H1 (cell line): ENCODE measurements around the gene CCDC178. TPM values are rescaled to one million over a fixed set of nuclear protein-coding genes. Genes with fewer than 3 reads are reported as not detected.
A peak's percentile ranks its signal among the peaks of the same experiment; 100 is the strongest.

Source experiments
- CTCF ChIA-PET: fragments of 300-600 bp; sonication (Branson Sonifier 250); formaldehyde crosslinking; loops from one replicate; lab custom pipeline; 2021; ENCODE audit not compliant: partially characterized antibody; lab: Charles Lee
- POLR2A ChIA-PET: fragments of 300-600 bp; sonication (Branson Sonifier 250); formaldehyde crosslinking; loops from one replicate; lab custom pipeline; 2021; ENCODE audit warnings: inconsistent platforms; ENCODE audit not compliant: partially characterized antibody; lab: Charles Lee
- DNase-seq, 2 experiments: peaks; one replicate each; pipeline versions ENCODE4 v3.0.0 to v3.0.0-alpha.2; 2010 to 2022; ENCODE audit warnings: low spot score in 2 of 2, low read depth in 1 of 2, mixed read lengths in 1 of 2
- FAIRE-seq: peaks from 2 replicates; lab custom pipeline; 2011; peaks lifted over from hg19 to GRCh38; lab: Jason Lieb, UNC
- H2AFZ ChIP-seq: 2 replicates; pipeline ENCODE4 v1.8.1; 2012; ENCODE audit warnings: low read length, inconsistent platforms
- H2AK5ac ChIP-seq: 2 replicates; pipeline ENCODE4 v1.6.1; 2013; ENCODE audit warnings: low read depth, low read length
- H2BK120ac ChIP-seq: replicated peaks from 2 replicates; pipeline ENCODE3; 2013; ENCODE audit warnings: low read depth, low read length, inconsistent platforms
- H2BK12ac ChIP-seq: 2 replicates; pipeline ENCODE4 v1.6.1; 2013; ENCODE audit warnings: low read depth, low read length
- H2BK15ac ChIP-seq: 2 replicates; pipeline ENCODE4 v1.6.1; 2013; ENCODE audit warnings: low read length
- H2BK20ac ChIP-seq: 2 replicates; pipeline ENCODE4 v1.6.1; 2013; ENCODE audit warnings: low read length
- H2BK5ac ChIP-seq: 2 replicates; pipeline ENCODE4 v1.6.1; 2013; ENCODE audit warnings: low read depth, low read length
- H3K14ac ChIP-seq: 2 replicates; pipeline ENCODE4 v1.6.1; 2013; ENCODE audit warnings: inconsistent platforms; ENCODE audit not compliant: insufficient read length
- H3K18ac ChIP-seq: 2 replicates; pipeline ENCODE4 v1.6.1; 2013; ENCODE audit warnings: low read length; ENCODE audit errors: extremely low read depth
- H3K23ac ChIP-seq: 2 replicates; pipeline ENCODE4 v1.6.1; 2013; ENCODE audit warnings: inconsistent platforms; ENCODE audit not compliant: insufficient read length
- H3K23me2 ChIP-seq: 2 replicates; pipeline ENCODE4 v1.6.1; 2013; ENCODE audit warnings: low read depth, low read length
- H3K27ac ChIP-seq: 2 replicates; pipeline ENCODE4 v1.6.1; 2011; ENCODE audit warnings: low read depth, low read length, inconsistent platforms
- H3K27me3 ChIP-seq, 4 experiments: replicated peaks in 1 of 4; 1 replicate in 1 of 4; 2 replicates in 3 of 4; pipeline versions ENCODE4 v1.6.1 to v1.8.1; 2011 to 2013; ENCODE audit warnings: low read length in 3 of 4, mild to moderate bottlenecking in 3 of 4, inconsistent platforms in 2 of 4, mixed read lengths in 2 of 4, moderate library complexity in 1 of 4; ENCODE audit not compliant: control insufficient read depth in 3 of 4, insufficient read depth in 3 of 4; ENCODE audit errors: extremely low read depth in 1 of 4
- H3K36me3 ChIP-seq, 4 experiments: 2 replicates each; pipeline versions ENCODE4 v1.6.1 to v1.8.1; 2011 to 2013; ENCODE audit warnings: mild to moderate bottlenecking in 4 of 4, low read length in 3 of 4, moderate library complexity in 2 of 4, control low read depth in 1 of 4, inconsistent platforms in 1 of 4; ENCODE audit not compliant: insufficient read depth in 4 of 4, control insufficient read depth in 2 of 4
- H3K4ac ChIP-seq: replicated peaks from 2 replicates; pipeline ENCODE3; 2013; ENCODE audit warnings: low read length, low read depth, mixed read lengths, inconsistent platforms; ENCODE audit not compliant: insufficient read length
- H3K4me1 ChIP-seq, 4 experiments: replicated peaks in 1 of 4; 1 replicate in 1 of 4; 2 replicates in 3 of 4; pipeline versions ENCODE4 v1.6.1 to v1.8.1; 2011 to 2013; ENCODE audit warnings: low read length in 3 of 4, inconsistent platforms in 2 of 4, mixed read lengths in 1 of 4; ENCODE audit not compliant: insufficient read depth in 4 of 4, control insufficient read depth in 3 of 4
- H3K4me2 ChIP-seq, 2 experiments: 2 replicates each; pipeline versions ENCODE4 v1.6.1 to v1.8.1; 2011 to 2013; ENCODE audit warnings: low read depth in 2 of 2, low read length in 2 of 2, control low read depth in 1 of 2, inconsistent platforms in 1 of 2, mild to moderate bottlenecking in 1 of 2; ENCODE audit not compliant: insufficient read depth in 1 of 2
- H3K4me3 ChIP-seq, 4 experiments: fragments of 200-600, 300-600 bp in 1 of 4; sonication (generic), shearing (Covaris generic), sonication (Bioruptor Twin) in 1 of 4; 2 replicates each; pipeline versions ENCODE4 v1.5.1 to v1.8.1; 2011 to 2016; ENCODE audit warnings: low read length in 4 of 4, low read depth in 3 of 4, control low read depth in 2 of 4, inconsistent platforms in 2 of 4, mild to moderate bottlenecking in 2 of 4, mixed read lengths in 1 of 4, moderate library complexity in 1 of 4; ENCODE audit not compliant: insufficient read depth in 2 of 4; ENCODE audit errors: extremely low read depth in 1 of 4
- H3K56ac ChIP-seq: replicated peaks from 2 replicates; pipeline ENCODE3; 2013; ENCODE audit warnings: low read depth, mild to moderate bottlenecking, mixed read lengths, low read length, inconsistent platforms; ENCODE audit not compliant: insufficient read length
- H3K79me1 ChIP-seq: 2 replicates; pipeline ENCODE4 v1.6.1; 2013; ENCODE audit warnings: low read depth, low read length, control low read depth
- H3K79me2 ChIP-seq, 2 experiments: 2 replicates each; pipeline versions ENCODE4 v1.6.1 to v1.8.1; 2012 to 2013; ENCODE audit warnings: low read length in 2 of 2, mild to moderate bottlenecking in 2 of 2, inconsistent platforms in 1 of 2; ENCODE audit not compliant: insufficient read depth in 2 of 2, control insufficient read depth in 1 of 2
- H3K9ac ChIP-seq, 4 experiments: replicated peaks in 1 of 4; 1 replicate in 1 of 4; 2 replicates in 3 of 4; pipeline versions ENCODE4 v1.6.1 to v1.8.1; 2011 to 2013; ENCODE audit warnings: low read depth in 3 of 4, low read length in 3 of 4, control low read depth in 2 of 4, mild to moderate bottlenecking in 2 of 4, moderate library complexity in 2 of 4, inconsistent platforms in 1 of 4; ENCODE audit errors: extremely low read depth in 1 of 4
- H3K9me3 ChIP-seq, 2 experiments: 2 replicates each; pipeline versions ENCODE4 v1.6.1 to v1.8.1; 2012 to 2013; ENCODE audit warnings: mild to moderate bottlenecking in 2 of 2, moderate library complexity in 2 of 2, control low read depth in 1 of 2, inconsistent platforms in 1 of 2, low read depth in 1 of 2, low read length in 1 of 2, mixed read lengths in 1 of 2; ENCODE audit not compliant: insufficient read depth in 2 of 2
- H4K20me1 ChIP-seq, 2 experiments: replicated peaks in 1 of 2; 2 replicates each; pipeline versions ENCODE3 to v1.8.1; 2011 to 2013; ENCODE audit warnings: inconsistent platforms in 2 of 2, low read length in 2 of 2, mild to moderate bottlenecking in 1 of 2; ENCODE audit not compliant: insufficient read depth in 2 of 2, control insufficient read depth in 1 of 2
- H4K5ac ChIP-seq: 2 replicates; pipeline ENCODE4 v1.6.1; 2013; ENCODE audit warnings: low read length, low read depth, mixed read lengths, inconsistent platforms; ENCODE audit not compliant: insufficient read length
- H4K8ac ChIP-seq: 2 replicates; pipeline ENCODE4 v1.8.0; 2013; ENCODE audit warnings: mild to moderate bottlenecking, moderate library complexity, low read length, inconsistent platforms; ENCODE audit not compliant: insufficient read depth; ENCODE audit errors: extremely low read depth
- H4K91ac ChIP-seq: replicated peaks from 2 replicates; pipeline ENCODE3; 2013; ENCODE audit warnings: low read length, mixed read lengths, inconsistent platforms; ENCODE audit not compliant: insufficient read length
- CBX5 ChIP-seq: fragments of 300-800, 300-1000 bp; sonication (generic); IDR thresholded peaks from 2 replicates; pipeline ENCODE4 v1.7.1; 2016; ENCODE audit warnings: antibody characterized with exemption, low read length, low read depth
- CEBPB ChIP-seq: IDR thresholded peaks from 2 replicates; pipeline ENCODE4 v1.6.1; 2012; ENCODE audit warnings: low read depth, low read length
- CREB1 ChIP-seq: IDR thresholded peaks from 2 replicates; pipeline ENCODE4 v1.6.1; 2012; ENCODE audit warnings: inconsistent platforms
- CTCF ChIP-seq, 3 experiments: IDR thresholded peaks; 1 replicate in 2 of 3; 2 replicates in 1 of 3; pipeline versions ENCODE4 v1.5.1 to v1.6.1; 2011; ENCODE audit warnings: low read length in 3 of 3, mild to moderate bottlenecking in 3 of 3, inconsistent platforms in 2 of 3, low read depth in 1 of 3, moderate library complexity in 1 of 3; ENCODE audit not compliant: insufficient read depth in 1 of 3; ENCODE audit errors: control extremely low read depth in 1 of 3
- JUND ChIP-seq: IDR thresholded peaks from 2 replicates; pipeline ENCODE4 v1.6.1; 2011; ENCODE audit warnings: mild to moderate bottlenecking, improper control_type of control experiment, low read length
- NANOG ChIP-seq: IDR thresholded peaks from 2 replicates; pipeline ENCODE4 v1.6.1; 2011; ENCODE audit warnings: low read length, low read depth, mild to moderate bottlenecking, inconsistent platforms; ENCODE audit not compliant: insufficient read depth, poor library complexity, severe bottlenecking
- RAD21 ChIP-seq, 2 experiments: IDR thresholded peaks in 1 of 2; conservative IDR thresholded peaks in 1 of 2; 2 replicates each; pipeline ENCODE4 v1.6.1; 2011; ENCODE audit warnings: low read depth in 2 of 2, low read length in 2 of 2, improper control_type of control experiment in 1 of 2, inconsistent platforms in 1 of 2, mild to moderate bottlenecking in 1 of 2, moderate library complexity in 1 of 2
- SP2 ChIP-seq: IDR thresholded peaks from 2 replicates; pipeline ENCODE4 v1.6.1; 2012; ENCODE audit warnings: mild to moderate bottlenecking, low read length, inconsistent platforms
- WGBS, 2 experiments: shearing (Covaris generic) in 1 of 2; methylation state at CpG; one replicate each; pipeline versions ENCODE4 v1.1.6 to v1.1.7; 2013 to 2015; ENCODE audit warnings: low lambda C conversion rate in 2 of 2, mixed read lengths in 2 of 2, inconsistent platforms in 1 of 2, low coverage in 1 of 2, missing lambda C conversion rate in 1 of 2; ENCODE audit not compliant: insufficient replicate concordance in 2 of 2, insufficient coverage in 1 of 2, insufficient read length in 1 of 2; ENCODE audit errors: extremely low coverage in 1 of 2, missing lambda C conversion rate in 1 of 2; 5-methylcytosine and 5-hydroxymethylcytosine counted together
- polyA plus RNA-seq, 7 experiments: library from polyadenylated mRNA; depleted of rRNA in 3 of 7; stranded (reverse) in 5 of 7; unstranded in 2 of 7; fragments of >200 nt in 5 of 7; fragments of 200-250 nt in 2 of 7; gene quantifications; 1 replicate in 5 of 7; 2 replicates in 1 of 7; 4 replicates in 1 of 7; pipeline versions ENCODE4 v1.2.1 to v1.2.3, GENCODE V29; 2011 to 2013; ENCODE audit warnings: missing spikeins in 2 of 7, mixed read lengths in 2 of 7
- total RNA-seq: library from RNA; stranded (reverse); fragmentation: NEBNext Ultra II Directional; extraction: Animal tissue kit (Norgen Biotek cat#: 25700); gene quantifications from 2 replicates; pipeline ENCODE4 v1.2.1, GENCODE V29; 2021

The CCDC178 gene
- total and polyA plus RNA-seq, 2 of the 8 experiments (the other 6 are each of a cell fraction or from before 2014, with no cell fraction given) = not detected

GRCh38 chr18:33201509-33201926, 239.0 kb downstream of the CCDC178 start:
- TF ChIP-seq SP2 (no peak), CREB1 (no peak), CEBPB (0 out of 2 replicates have a peak, but pooled peaks have one; percentile 3), CBX5 (no peak), NANOG (no peak), JUND (no peak), RAD21 (IDR thresholded peaks at IDR 0.05 in 1 of 2, conservative IDR thresholded peaks at IDR 0.05 in 1 of 2; ENCODE audit: low read depth in 2 of 2, low read length in 2 of 2) (peak; percentile 40 to 58), CTCF (IDR thresholded peaks at IDR 0.05; ENCODE audit: control extremely low read depth in 1 of 3, insufficient read depth in 1 of 3, low read depth in 1 of 3, low read length in 3 of 3) (peak; percentile 7 to 84 (median 70))
- Histone ChIP-seq H3K4me2 (peak overlapping the region; percentile 33 to 56), H3K79me1 (no peaks in the 10 kb centered on the region), H4K8ac (no peak overlapping the region), H3K9me3 (no peaks in the 10 kb centered on the region), H3K23me2 (no peaks in the 10 kb centered on the region), H3K27ac (no peak overlapping the region), H2BK5ac (no peak overlapping the region), H4K5ac (no peak overlapping the region), H3K9ac (no peak overlapping the region), H2AFZ (peak overlapping the region; percentile 100), H3K4me1 (no peaks in the 10 kb centered on the region; a peak in 1 of 7 replicates), H2AK5ac (no peak overlapping the region), H3K56ac (no peak overlapping the region), H2BK120ac (peak overlapping the region; percentile 69), H4K20me1 (no peaks in the 10 kb centered on the region), H3K14ac (no peak overlapping the region), H3K4me3 (peak overlapping the region in 1 of 4 experiments; percentile 39; a peak in 3 of 8 replicates), H2BK15ac (no peak overlapping the region), H2BK20ac (no peak overlapping the region), H4K91ac (no peak overlapping the region), H3K18ac (no peak overlapping the region), H3K23ac (no peak overlapping the region), H2BK12ac (no peak overlapping the region), H3K36me3 (no peaks in the 10 kb centered on the region), H3K79me2 (no peaks in the 10 kb centered on the region), H3K4ac (no peak overlapping the region), H3K27me3 (no peaks in the 10 kb centered on the region)
- ChIA-PET CTCF (interaction anchor here (0.5 to 1.9 kb wide), 26 partner anchors 9 to 1613 kb away, joined by 3 to 23 read pairs (median 3); no protein-coding TSS in a partner anchor), POLR2A (no interaction called here)
- FAIRE-seq (peak; percentile 93), DNase-seq (peak; percentile 5 to 74)
- WGBS, 2 experiments = 34% methylated on average over 8 of the region's 8 CpGs; no CpG with 5 or more reads in 1 of the 2 experiments
